HCT116 (cell line): ENCODE data around the gene ZFP57.

Experiments used
- ELF1 ChIP-seq: IDR thresholded peaks from 2 replicates; pipeline ENCODE4 v1.6.1; 2012; ENCODE audit warnings: low read depth, borderline replicate concordance
- EZH2 ChIP-seq: fragments of 200-600 bp; sonication (generic); IDR thresholded peaks from 2 replicates; pipeline ENCODE4 v1.6.1; 2017; ENCODE audit warnings: antibody characterized with exemption, mixed run types
- FOSL1 ChIP-seq: IDR thresholded peaks from 2 replicates; pipeline ENCODE4 v1.6.1; 2012; ENCODE audit warnings: low read depth
- POLR2A ChIP-seq: IDR thresholded peaks from 2 replicates; pipeline ENCODE4 v1.7.0; 2011; ENCODE audit warnings: borderline replicate concordance; ENCODE audit not compliant: insufficient read depth, insufficient read length; ENCODE audit errors: extremely low read depth
- POLR2AphosphoS5 ChIP-seq: IDR thresholded peaks from 2 replicates; pipeline ENCODE4 v1.6.1; 2011; ENCODE audit warnings: mild to moderate bottlenecking, low read depth, low read length, moderate library complexity
- YY1 ChIP-seq: IDR thresholded peaks from 2 replicates; pipeline ENCODE4 v1.6.1; 2011; ENCODE audit warnings: low read length, low read depth, moderate library complexity, mild to moderate bottlenecking; ENCODE audit not compliant: insufficient replicate concordance; ENCODE audit errors: extremely low read depth
- ZNF274 ChIP-seq: fragments of 200-500 bp; sonication (Bioruptor generic); IDR thresholded peaks from 2 replicates; pipeline ENCODE4 v1.6.1; 2014; ENCODE audit warnings: mild to moderate bottlenecking, low read depth, low read length, inconsistent platforms
- TF ChIP-seq, protein P1 (sequence below), 3 experiments: fragments of 200-600 bp in 1 of 3; sonication (generic) in 1 of 3; IDR thresholded peaks in 2 of 3; conservative IDR thresholded peaks in 1 of 3; 2 replicates each; pipeline ENCODE4 v1.5.1; 2012 to 2017; ENCODE audit warnings: low read depth in 2 of 3, low read length in 2 of 3, antibody characterized with exemption in 1 of 3, borderline replicate concordance in 1 of 3, control low read depth in 1 of 3, mild to moderate bottlenecking in 1 of 3, mixed read lengths in 1 of 3, mixed run types in 1 of 3, moderate library complexity in 1 of 3; ENCODE audit not compliant: insufficient read depth in 1 of 3
- TF ChIP-seq, protein P2 (sequence below): IDR thresholded peaks from 2 replicates; pipeline ENCODE4 v1.6.1; 2012; ENCODE audit warnings: low read depth
- TF ChIP-seq, protein P3 (sequence below): IDR thresholded peaks from 2 replicates; pipeline ENCODE4 v1.6.1; 2012

DNA sequence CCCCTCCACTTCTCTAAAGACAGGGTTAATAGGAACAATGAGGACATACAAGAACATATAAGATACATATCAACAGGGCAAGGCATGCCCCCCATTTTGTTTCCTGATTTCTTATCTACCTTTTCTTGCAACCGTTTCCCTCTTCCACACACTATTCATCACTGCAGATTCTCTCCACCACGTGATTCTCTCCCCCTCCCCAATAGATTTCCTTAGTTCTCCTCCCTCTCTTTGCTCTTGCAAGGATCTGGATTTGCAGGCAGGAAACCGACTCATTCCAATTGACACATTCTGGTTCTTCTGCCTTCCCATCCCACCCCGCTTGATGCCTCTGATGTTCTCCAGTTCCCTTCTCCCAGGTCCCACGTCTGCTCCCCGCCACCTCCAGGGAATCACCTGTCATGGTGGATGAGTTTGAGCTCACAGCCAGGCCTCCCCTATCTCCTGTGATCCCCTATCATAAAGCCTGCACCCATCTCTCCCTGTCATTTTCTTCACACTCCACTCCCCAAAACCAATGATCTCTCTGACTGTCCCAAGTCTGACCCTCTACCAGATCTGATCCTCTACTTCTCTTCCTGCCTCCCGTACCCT, 55.5 kb downstream of the ZFP57 start:
- TF ChIP-seq, protein P1, sequence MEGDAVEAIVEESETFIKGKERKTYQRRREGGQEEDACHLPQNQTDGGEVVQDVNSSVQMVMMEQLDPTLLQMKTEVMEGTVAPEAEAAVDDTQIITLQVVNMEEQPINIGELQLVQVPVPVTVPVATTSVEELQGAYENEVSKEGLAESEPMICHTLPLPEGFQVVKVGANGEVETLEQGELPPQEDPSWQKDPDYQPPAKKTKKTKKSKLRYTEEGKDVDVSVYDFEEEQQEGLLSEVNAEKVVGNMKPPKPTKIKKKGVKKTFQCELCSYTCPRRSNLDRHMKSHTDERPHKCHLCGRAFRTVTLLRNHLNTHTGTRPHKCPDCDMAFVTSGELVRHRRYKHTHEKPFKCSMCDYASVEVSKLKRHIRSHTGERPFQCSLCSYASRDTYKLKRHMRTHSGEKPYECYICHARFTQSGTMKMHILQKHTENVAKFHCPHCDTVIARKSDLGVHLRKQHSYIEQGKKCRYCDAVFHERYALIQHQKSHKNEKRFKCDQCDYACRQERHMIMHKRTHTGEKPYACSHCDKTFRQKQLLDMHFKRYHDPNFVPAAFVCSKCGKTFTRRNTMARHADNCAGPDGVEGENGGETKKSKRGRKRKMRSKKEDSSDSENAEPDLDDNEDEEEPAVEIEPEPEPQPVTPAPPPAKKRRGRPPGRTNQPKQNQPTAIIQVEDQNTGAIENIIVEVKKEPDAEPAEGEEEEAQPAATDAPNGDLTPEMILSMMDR (IDR thresholded peaks at IDR 0.05 in 2 of 3, conservative IDR thresholded peaks at IDR 0.05 in 1 of 3; ENCODE audit: borderline replicate concordance in 1 of 3, insufficient read depth in 1 of 3, low read depth in 2 of 3, low read length in 2 of 3), result no peak
- TF ChIP-seq ELF1 (no peak), ZNF274 (no peak), EZH2 (no peak), POLR2AphosphoS5 (no peak), POLR2A (no peak), YY1 (no peak), FOSL1 (no peak)
- TF ChIP-seq, protein P2, sequence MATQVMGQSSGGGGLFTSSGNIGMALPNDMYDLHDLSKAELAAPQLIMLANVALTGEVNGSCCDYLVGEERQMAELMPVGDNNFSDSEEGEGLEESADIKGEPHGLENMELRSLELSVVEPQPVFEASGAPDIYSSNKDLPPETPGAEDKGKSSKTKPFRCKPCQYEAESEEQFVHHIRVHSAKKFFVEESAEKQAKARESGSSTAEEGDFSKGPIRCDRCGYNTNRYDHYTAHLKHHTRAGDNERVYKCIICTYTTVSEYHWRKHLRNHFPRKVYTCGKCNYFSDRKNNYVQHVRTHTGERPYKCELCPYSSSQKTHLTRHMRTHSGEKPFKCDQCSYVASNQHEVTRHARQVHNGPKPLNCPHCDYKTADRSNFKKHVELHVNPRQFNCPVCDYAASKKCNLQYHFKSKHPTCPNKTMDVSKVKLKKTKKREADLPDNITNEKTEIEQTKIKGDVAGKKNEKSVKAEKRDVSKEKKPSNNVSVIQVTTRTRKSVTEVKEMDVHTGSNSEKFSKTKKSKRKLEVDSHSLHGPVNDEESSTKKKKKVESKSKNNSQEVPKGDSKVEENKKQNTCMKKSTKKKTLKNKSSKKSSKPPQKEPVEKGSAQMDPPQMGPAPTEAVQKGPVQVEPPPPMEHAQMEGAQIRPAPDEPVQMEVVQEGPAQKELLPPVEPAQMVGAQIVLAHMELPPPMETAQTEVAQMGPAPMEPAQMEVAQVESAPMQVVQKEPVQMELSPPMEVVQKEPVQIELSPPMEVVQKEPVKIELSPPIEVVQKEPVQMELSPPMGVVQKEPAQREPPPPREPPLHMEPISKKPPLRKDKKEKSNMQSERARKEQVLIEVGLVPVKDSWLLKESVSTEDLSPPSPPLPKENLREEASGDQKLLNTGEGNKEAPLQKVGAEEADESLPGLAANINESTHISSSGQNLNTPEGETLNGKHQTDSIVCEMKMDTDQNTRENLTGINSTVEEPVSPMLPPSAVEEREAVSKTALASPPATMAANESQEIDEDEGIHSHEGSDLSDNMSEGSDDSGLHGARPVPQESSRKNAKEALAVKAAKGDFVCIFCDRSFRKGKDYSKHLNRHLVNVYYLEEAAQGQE, result no peak
- TF ChIP-seq, protein P3, sequence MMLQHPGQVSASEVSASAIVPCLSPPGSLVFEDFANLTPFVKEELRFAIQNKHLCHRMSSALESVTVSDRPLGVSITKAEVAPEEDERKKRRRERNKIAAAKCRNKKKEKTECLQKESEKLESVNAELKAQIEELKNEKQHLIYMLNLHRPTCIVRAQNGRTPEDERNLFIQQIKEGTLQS, result no peak
